ENCODE data around the gene MARCHF6.
"Not testable (repeated sequence)": the region's sequence is repeated elsewhere in the genome, so short reads cannot be mapped to it uniquely, and the experiment has no call there.

MARCHF6 gene

DNA sequence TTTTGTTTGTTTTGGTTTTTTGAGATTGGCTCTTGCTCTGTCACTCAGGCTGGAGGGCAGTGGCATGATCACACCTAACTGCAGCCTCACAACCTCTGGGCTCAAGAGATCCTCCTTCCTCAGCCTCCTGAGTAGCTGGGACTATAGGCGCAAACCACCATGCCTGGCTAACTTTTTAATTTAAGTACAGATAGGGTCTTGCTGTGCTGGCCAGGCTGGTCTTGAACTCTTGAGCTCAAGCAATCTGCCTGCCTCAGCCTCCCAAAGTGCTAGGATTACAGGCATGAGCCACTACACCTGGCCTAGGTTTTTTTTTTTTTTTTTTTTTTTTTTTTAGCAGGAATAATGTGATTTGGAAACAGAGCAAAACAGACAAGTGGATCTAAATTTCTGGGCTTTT, 37.6 kb downstream of the MARCHF6 start:
- DNase-seq (ENCODE audit: extremely low read depth, low read depth) = no peak
- TF ChIP-seq, protein P1, sequence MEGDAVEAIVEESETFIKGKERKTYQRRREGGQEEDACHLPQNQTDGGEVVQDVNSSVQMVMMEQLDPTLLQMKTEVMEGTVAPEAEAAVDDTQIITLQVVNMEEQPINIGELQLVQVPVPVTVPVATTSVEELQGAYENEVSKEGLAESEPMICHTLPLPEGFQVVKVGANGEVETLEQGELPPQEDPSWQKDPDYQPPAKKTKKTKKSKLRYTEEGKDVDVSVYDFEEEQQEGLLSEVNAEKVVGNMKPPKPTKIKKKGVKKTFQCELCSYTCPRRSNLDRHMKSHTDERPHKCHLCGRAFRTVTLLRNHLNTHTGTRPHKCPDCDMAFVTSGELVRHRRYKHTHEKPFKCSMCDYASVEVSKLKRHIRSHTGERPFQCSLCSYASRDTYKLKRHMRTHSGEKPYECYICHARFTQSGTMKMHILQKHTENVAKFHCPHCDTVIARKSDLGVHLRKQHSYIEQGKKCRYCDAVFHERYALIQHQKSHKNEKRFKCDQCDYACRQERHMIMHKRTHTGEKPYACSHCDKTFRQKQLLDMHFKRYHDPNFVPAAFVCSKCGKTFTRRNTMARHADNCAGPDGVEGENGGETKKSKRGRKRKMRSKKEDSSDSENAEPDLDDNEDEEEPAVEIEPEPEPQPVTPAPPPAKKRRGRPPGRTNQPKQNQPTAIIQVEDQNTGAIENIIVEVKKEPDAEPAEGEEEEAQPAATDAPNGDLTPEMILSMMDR (IDR thresholded peaks at IDR 0.05; ENCODE audit: low read depth, low read length) = no peak

DNA sequence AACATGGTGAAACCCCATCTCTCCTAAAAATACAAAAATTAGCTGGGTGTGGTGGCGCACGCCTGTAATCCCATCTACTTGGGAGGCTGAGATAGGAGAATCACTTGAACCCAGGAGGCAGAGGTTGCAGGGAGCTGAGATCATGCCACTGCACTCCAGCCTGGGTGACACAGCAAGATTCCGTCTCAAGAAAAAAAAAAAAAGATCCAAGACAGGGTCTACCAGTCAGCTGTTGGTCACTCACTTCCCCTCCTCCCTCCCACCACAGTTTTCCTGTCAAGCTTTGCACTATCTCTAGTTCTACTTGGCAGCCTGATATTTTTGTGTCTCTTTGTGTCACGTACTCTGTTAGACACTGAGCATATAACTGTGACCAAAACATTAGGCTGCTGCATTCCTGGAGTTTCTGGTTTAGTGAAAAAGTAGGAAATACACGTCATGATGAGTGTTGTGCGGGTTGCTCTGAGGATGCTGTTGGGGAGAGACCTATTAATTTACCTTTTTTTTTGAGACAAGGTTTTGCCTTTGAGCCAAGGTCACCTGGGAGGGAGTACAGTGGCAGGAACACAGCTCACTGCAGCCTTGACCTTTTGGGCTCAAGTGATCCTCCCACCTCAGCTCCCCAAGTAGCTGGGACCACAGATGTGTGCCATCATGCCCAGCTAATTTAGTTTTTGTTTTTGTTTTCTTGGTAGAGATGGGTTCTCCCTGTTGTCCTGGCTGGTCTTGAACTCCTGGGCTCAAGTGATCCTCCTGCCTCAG, 39.3 kb downstream of the MARCHF6 start:
- not testable (repeated sequence) for DNase-seq (ENCODE audit: extremely low read depth, low read depth)

DNA sequence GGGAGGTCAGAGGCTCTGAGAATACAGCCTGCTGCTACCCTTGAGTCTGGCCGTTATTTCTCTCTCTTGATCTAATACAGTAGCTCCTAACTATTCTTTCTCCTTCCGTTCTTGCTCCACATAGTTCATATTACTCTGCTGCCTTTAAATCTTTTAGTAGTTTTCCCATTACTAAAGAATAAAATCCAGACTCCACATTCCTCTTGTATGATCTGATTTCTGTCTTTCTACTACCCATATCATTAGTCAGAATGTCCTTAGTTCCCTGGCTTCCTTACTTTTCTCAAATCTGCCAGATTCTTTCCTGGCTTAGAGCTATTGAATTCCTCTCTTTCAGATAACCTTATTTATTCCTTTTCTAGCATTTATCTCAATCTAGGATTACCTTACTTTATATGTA, 40.0 kb downstream of the MARCHF6 start:
- TF ChIP-seq, protein P1 (IDR thresholded peaks at IDR 0.05; ENCODE audit: low read depth, low read length) = no peak
- no peak for DNase-seq (ENCODE audit: extremely low read depth, low read depth)

DNA sequence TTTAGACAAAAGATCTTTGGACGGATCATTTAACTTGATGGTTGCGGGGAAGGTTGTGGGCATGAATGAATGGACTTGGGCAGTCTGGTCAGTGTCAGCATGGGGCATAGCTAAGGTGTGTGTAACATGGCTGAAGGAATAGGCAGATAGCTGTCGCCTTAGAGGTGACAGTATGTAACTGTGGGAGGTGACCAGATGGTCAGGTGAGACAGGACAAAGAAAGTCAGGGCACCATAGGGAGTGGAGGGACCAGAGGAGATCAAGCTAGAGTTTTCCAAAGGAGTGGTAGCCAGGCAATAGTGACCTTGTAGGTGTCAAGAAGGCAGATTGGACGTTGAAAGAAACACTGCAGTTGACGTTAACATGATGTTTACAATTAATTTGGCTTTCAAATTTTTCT, 43.1 kb downstream of the MARCHF6 start:
- no peak for DNase-seq (ENCODE audit: extremely low read depth, low read depth)
- TF ChIP-seq, protein P1 (IDR thresholded peaks at IDR 0.05; ENCODE audit: low read depth, low read length) = no peak

DNA sequence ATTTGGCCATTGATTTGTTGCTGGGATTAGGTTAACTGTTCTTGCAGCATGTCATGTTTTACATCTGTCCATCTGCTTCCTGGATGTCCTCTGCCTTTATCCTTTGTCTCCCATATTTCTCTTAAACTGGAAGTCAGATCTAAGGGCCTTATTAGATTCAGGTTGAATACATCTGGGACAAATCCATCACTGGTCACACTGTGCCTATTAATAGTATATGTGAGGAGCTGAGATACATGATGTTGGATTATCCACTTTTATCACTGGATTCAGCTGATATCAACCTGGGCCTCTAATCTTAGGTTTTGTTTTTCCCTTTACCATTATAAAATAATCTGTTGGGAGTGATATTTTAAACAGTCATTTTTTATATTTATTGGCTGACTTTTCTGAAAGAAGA, 46.3 kb downstream of the MARCHF6 start:
- DNase-seq (ENCODE audit: extremely low read depth, low read depth) = no peak
- TF ChIP-seq, protein P1 (IDR thresholded peaks at IDR 0.05; ENCODE audit: low read depth, low read length) = no peak

DNA sequence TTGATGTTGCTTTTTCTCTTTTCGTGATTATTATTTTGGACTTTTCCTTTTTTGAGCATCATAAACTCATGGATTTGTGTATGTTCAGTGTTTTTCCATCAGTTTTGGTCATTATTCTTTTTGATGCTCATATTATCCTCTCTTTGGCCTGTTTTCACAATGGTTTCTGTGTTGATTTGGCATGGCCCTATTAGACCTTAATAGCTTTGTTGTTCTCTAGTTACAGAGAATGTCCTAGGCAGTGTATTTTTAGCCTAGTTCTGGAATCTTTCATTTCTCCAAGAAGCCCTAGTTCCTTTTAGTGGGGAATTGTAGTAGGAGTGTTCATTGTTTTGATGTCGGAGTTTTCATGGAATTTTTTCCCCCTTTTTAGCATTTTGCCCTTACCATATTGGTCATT, 46.9 kb downstream of the MARCHF6 start:
- TF ChIP-seq, protein P1 (IDR thresholded peaks at IDR 0.05; ENCODE audit: low read depth, low read length) = no peak
- no peak for DNase-seq (ENCODE audit: extremely low read depth, low read depth)

DNA sequence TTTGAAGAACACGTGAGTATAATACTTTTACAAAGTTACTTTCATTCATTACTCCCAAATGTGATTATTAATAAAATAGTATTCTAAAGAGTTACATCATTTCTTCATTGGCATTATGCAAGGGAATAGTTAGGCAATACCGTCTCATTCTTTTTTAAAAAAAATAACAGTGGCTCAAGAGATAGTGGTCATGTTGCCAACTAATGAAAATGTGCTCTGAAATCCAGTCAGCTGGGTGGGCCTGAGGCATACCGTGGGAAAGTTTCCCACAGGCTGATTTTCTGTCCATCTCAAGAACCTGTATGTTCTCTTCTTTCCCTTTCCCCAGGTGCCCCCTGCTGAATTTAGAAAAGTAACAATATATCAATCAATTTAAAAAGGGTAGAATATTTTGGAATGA, 47.3 kb downstream of the MARCHF6 start:
- TF ChIP-seq, protein P1 (IDR thresholded peaks at IDR 0.05; ENCODE audit: low read depth, low read length) = no peak
- peak; percentile 43 for DNase-seq (ENCODE audit: extremely low read depth, low read depth)

DNA sequence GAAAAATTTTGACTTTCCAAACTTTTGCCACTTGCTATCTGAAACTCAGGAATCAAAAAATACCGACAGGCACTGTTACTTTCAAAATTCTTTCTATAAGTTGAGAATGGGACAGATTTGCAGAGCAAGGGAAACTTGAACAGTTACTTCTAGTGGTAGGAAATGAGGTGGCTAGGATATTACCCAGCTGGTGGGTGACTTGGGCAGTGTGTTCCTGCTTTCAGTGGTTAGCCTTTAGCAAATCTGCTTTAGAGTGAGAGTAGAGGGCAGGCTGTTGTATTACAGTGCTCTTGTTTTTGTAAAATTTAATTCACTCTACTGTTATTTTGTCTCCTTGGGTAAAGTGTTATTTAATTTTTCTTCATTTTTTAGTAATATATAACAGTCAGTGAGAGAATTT, 48.0 kb downstream of the MARCHF6 start:
- TF ChIP-seq, protein P1 (IDR thresholded peaks at IDR 0.05; ENCODE audit: low read depth, low read length) = no peak
- DNase-seq (ENCODE audit: extremely low read depth, low read depth) = no peak
